Measurements from ENCODE around the gene PF4V1.

GRCh38 chr4:73823760-73824159 lies 29.3 kb upstream of the PF4V1 start:
- TF ChIP-seq ZNF274 (IDR thresholded peaks at IDR 0.05; ENCODE audit: low read depth, low read length) (no peak), YY1 (IDR thresholded peaks at IDR 0.05; ENCODE audit: insufficient read depth, insufficient read length) (no peak), SUZ12 (IDR thresholded peaks at IDR 0.05; ENCODE audit: extremely low read depth, insufficient read depth, insufficient read length) (no peak)

Data from NT2/D1 (cell line).